ENCODE measurements around the gene ETV4. TPM values are rescaled to one million over a fixed set of nuclear protein-coding genes. Genes with fewer than 3 reads are reported as not detected.

ETV4 gene
- total and polyA plus RNA-seq, 2 of the 13 experiments (the other 11 are each of a cell fraction or from before 2014, with no cell fraction given), result 128 to 330 TPM

DNA sequence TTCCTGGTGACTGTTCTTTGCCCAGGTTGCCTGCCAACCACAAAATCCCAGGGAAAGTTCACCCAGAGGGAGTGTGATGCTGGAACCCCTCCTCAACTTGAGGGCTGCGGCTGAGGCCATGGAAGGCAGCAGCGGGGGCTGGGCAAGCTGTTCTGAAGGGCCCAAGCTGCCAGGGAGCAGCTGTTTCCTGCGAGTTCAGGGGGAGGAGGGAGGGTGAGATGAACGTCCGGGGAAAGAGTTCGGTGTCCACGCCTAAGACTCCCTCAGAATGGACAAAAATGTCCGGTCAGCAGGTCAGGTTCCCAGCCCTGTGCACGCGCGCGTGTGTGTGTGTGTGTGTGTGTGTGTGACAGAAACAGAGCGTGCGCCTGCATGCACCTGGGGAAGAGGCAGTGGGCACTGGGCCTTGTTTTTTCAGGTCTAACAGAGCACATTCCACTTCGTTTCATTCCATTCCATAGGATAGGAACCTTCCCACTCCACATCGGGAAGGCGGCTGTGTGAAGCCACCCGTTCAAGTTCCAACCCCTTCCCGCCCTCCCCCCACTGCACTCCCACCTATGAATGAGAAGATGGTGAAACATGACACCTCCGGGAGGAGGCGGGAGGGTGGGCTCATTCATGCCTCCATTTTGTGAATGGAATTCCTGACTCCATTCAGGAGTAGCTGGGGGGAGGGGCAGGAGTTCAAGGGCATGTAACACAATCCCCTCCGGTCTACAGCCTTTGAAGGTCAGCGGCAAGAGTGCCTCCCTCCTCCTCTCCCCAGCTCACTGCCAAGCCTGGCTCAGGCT, 15.7 kb downstream of the ETV4 start (continued):
- TF ChIP-seq POLR2G (IDR thresholded peaks at IDR 0.05; ENCODE audit: low read depth, low read length) (peak; percentile 87), HNF4G (IDR thresholded peaks at IDR 0.05; ENCODE audit: borderline replicate concordance, low read depth, low read length) (peak; percentile 63; the same call in 1 of the 2 replicates), HNF4G (CRISPR knock-in tag; IDR thresholded peaks at IDR 0.05; ENCODE audit: borderline replicate concordance, low read depth) (peak; percentile 78; the same call in 1 of the 2 replicates), ZNF879 (CRISPR knock-in tag; IDR thresholded peaks at IDR 0.05) (peak; percentile 64; the same call in 1 of the 2 replicates), SOX5 (CRISPR knock-in tag; IDR thresholded peaks at IDR 0.05; ENCODE audit: borderline replicate concordance) (peak; percentile 94), DMAP1 (CRISPR knock-in tag; IDR thresholded peaks at IDR 0.05) (peak; percentile 92), ZNF652 (CRISPR knock-in tag; IDR thresholded peaks at IDR 0.05; ENCODE audit: borderline replicate concordance, low read depth) (peak; percentile 65; the same call in 1 of the 2 replicates), ZNF282 (IDR thresholded peaks at IDR 0.05; ENCODE audit: partially characterized antibody) (no peak), BRD4 (CRISPR knock-in tag; IDR thresholded peaks at IDR 0.05) (peak; percentile 83), CENPX (CRISPR knock-in tag; IDR thresholded peaks at IDR 0.05) (no peak), ZSCAN12 (CRISPR knock-in tag; IDR thresholded peaks at IDR 0.05) (no peak), HNRNPK (IDR thresholded peaks at IDR 0.05; ENCODE audit: low read depth, low read length, poor library complexity, severe bottlenecking) (no peak)
- TF ChIP-seq, protein P1, sequence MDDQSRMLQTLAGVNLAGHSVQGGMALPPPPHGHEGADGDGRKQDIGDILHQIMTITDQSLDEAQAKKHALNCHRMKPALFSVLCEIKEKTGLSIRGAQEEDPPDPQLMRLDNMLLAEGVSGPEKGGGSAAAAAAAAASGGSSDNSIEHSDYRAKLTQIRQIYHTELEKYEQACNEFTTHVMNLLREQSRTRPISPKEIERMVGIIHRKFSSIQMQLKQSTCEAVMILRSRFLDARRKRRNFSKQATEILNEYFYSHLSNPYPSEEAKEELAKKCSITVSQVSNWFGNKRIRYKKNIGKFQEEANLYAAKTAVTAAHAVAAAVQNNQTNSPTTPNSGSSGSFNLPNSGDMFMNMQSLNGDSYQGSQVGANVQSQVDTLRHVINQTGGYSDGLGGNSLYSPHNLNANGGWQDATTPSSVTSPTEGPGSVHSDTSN (CRISPR knock-in tag; IDR thresholded peaks at IDR 0.05; ENCODE audit: borderline replicate concordance), result no peak
- TF ChIP-seq, protein P2, sequence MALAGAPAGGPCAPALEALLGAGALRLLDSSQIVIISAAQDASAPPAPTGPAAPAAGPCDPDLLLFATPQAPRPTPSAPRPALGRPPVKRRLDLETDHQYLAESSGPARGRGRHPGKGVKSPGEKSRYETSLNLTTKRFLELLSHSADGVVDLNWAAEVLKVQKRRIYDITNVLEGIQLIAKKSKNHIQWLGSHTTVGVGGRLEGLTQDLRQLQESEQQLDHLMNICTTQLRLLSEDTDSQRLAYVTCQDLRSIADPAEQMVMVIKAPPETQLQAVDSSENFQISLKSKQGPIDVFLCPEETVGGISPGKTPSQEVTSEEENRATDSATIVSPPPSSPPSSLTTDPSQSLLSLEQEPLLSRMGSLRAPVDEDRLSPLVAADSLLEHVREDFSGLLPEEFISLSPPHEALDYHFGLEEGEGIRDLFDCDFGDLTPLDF (CRISPR knock-in tag; IDR thresholded peaks at IDR 0.05), result no peak
- TF ChIP-seq, protein P3, sequence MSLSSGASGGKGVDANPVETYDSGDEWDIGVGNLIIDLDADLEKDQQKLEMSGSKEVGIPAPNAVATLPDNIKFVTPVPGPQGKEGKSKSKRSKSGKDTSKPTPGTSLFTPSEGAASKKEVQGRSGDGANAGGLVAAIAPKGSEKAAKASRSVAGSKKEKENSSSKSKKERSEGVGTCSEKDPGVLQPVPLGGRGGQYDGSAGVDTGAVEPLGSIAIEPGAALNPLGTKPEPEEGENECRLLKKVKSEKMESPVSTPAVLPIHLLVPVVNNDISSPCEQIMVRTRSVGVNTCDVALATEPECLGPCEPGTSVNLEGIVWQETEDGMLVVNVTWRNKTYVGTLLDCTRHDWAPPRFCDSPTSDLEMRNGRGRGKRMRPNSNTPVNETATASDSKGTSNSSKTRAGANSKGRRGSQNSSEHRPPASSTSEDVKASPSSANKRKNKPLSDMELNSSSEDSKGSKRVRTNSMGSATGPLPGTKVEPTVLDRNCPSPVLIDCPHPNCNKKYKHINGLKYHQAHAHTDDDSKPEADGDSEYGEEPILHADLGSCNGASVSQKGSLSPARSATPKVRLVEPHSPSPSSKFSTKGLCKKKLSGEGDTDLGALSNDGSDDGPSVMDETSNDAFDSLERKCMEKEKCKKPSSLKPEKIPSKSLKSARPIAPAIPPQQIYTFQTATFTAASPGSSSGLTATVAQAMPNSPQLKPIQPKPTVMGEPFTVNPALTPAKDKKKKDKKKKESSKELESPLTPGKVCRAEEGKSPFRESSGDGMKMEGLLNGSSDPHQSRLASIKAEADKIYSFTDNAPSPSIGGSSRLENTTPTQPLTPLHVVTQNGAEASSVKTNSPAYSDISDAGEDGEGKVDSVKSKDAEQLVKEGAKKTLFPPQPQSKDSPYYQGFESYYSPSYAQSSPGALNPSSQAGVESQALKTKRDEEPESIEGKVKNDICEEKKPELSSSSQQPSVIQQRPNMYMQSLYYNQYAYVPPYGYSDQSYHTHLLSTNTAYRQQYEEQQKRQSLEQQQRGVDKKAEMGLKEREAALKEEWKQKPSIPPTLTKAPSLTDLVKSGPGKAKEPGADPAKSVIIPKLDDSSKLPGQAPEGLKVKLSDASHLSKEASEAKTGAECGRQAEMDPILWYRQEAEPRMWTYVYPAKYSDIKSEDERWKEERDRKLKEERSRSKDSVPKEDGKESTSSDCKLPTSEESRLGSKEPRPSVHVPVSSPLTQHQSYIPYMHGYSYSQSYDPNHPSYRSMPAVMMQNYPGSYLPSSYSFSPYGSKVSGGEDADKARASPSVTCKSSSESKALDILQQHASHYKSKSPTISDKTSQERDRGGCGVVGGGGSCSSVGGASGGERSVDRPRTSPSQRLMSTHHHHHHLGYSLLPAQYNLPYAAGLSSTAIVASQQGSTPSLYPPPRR (CRISPR knock-in tag; IDR thresholded peaks at IDR 0.05; ENCODE audit: borderline replicate concordance), result peak; percentile 99
- TF ChIP-seq, protein P4, sequence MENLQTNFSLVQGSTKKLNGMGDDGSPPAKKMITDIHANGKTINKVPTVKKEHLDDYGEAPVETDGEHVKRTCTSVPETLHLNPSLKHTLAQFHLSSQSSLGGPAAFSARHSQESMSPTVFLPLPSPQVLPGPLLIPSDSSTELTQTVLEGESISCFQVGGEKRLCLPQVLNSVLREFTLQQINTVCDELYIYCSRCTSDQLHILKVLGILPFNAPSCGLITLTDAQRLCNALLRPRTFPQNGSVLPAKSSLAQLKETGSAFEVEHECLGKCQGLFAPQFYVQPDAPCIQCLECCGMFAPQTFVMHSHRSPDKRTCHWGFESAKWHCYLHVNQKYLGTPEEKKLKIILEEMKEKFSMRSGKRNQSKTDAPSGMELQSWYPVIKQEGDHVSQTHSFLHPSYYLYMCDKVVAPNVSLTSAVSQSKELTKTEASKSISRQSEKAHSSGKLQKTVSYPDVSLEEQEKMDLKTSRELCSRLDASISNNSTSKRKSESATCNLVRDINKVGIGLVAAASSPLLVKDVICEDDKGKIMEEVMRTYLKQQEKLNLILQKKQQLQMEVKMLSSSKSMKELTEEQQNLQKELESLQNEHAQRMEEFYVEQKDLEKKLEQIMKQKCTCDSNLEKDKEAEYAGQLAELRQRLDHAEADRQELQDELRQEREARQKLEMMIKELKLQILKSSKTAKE (CRISPR knock-in tag; IDR thresholded peaks at IDR 0.05; ENCODE audit: borderline replicate concordance), result peak; percentile 98
